ENCODE data around the gene C17orf113. TPM values are rescaled to one million over a fixed set of nuclear protein-coding genes. Genes with fewer than 3 reads are reported as not detected.

Gene C17orf113
- total RNA-seq, 4 donors from 2014 or later, result 0.37 to 4.1 (median 3.7) TPM; not detected in 1

DNA sequence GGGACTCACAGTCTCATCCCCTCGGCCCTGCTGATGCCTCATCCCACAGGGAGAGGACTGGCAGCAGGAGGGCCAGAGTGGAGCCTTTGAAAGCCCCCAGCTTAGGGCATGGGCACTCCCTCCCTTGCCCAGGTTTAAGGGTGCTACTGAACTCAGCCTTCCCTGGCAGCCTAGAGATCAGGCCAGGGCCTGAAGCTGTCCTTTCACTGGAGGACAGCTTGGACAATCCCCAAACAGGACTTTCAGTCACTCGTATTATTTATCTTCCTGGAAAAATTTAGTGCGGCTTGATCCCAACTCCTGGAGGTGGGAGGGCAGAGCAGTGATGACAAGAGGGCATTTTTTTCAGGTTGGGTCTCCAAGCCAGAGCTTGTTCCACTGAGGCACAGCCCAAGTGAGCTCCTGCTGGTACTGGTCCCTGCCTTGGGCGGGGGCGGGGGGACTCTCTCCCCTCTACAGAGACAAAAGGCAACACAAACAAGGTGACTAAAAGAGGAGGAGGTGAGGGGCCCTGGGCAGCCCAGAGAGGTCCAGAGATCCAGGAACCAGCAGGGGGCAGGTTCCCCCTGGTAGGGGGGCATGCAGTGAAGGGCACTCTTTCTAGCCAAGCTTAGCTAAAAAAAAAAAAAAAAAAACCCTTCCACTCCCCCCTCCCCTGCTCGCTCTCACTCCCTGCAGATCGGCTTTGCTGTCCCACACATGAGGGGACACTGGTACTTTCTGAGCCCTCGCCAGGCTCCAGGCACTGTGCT lies 46.1 kb upstream of the C17orf113 start:
- WGBS, 2 donors (ENCODE audit: low coverage in 1 of 2), result 68 to 83% methylated on average over 2 to 8 of the region's 8 CpGs
- Histone ChIP-seq H3K4me3 (no peak overlapping the region), H3K36me3 (no peaks in the 10 kb centered on the region), H3K4me1 (peaks cover 0 to 9% (median 8%) of the 10 kb centered on the region in 4 donors), H3K9me3 (no peaks in the 10 kb centered on the region), H3K27me3 (peaks cover 32% of the 10 kb centered on the region), H3K27ac (no peak overlapping the region)
- TF ChIP-seq EP300 (IDR thresholded peaks at IDR 0.05; ENCODE audit: low read depth), result no peak
- TF ChIP-seq, protein P1, sequence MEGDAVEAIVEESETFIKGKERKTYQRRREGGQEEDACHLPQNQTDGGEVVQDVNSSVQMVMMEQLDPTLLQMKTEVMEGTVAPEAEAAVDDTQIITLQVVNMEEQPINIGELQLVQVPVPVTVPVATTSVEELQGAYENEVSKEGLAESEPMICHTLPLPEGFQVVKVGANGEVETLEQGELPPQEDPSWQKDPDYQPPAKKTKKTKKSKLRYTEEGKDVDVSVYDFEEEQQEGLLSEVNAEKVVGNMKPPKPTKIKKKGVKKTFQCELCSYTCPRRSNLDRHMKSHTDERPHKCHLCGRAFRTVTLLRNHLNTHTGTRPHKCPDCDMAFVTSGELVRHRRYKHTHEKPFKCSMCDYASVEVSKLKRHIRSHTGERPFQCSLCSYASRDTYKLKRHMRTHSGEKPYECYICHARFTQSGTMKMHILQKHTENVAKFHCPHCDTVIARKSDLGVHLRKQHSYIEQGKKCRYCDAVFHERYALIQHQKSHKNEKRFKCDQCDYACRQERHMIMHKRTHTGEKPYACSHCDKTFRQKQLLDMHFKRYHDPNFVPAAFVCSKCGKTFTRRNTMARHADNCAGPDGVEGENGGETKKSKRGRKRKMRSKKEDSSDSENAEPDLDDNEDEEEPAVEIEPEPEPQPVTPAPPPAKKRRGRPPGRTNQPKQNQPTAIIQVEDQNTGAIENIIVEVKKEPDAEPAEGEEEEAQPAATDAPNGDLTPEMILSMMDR (IDR thresholded peaks at IDR 0.05), result no peak
- no peak for TF ChIP-seq POLR2AphosphoS5 (IDR thresholded peaks at IDR 0.05)
- no peak for TF ChIP-seq POLR2A (IDR thresholded peaks at IDR 0.05)
- in situ Hi-C loops (cut with MboI; ENCODE audit: low pct_ligation_motif_present in 1 of 4, low pct_unique_long_range_greater_than_20kb in 1 of 4, low sequenced_read_pairs in 3 of 4) (loop anchor here in 1 of 4 donors (25.0 kb wide), 1 partner anchor 359 kb away; the partner anchor contains the start of gene HAP1), intact Hi-C loops (cut with DNase I; ENCODE audit: low total_unique reads) (loop anchor here (5.0 kb wide), 1 partner anchor 69 kb away; no protein-coding TSS in a partner anchor)
- DNase-seq, result no peak

DNA sequence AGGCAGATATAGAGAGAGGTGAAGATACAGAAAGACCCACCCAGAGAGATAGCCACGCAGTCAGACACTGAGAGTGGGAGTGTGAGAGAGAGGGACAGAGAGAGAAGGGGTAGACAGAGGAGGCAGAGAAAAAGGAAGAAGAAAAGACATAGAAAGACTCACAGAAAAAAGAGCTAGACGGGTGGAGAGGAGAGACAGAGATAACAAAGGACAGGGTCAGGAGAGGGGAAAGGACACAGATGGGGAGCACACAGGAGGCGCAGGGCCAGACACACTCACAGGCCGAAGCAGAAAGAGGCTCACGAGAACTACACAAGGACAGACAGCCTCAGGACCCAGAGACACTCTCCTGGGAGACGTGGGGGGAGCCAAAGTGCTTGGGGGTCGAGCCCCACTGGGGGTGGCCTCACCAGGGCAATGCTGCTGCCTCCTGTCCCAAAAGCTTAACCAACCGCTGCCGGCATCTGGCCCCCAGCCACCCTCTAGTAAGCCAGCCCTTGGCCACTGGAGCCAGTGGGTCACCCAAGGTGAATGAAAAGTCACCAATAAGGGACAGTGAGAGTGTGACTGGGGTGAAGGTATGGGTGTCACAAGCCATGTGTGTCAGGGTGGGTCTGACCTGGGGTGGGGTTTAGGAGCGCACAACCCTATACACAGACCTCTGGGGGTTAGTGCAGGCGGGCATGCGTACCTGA lies 44.1 kb upstream of the C17orf113 start:
- intact Hi-C loops (cut with DNase I; ENCODE audit: low total_unique reads), result loop anchor here (5.0 kb wide), 2 partner anchors 67 to 1732 kb away; partner anchors contain the start of gene GJD3
- 84 to 93% methylated on average over 2 to 12 of the region's 12 CpGs for WGBS, 2 donors (ENCODE audit: low coverage in 1 of 2)
- H3K9me3 ChIP-seq, result no peaks in the 10 kb centered on the region
- in situ Hi-C loops (cut with MboI; ENCODE audit: low pct_ligation_motif_present in 1 of 4, low pct_unique_long_range_greater_than_20kb in 1 of 4, low sequenced_read_pairs in 3 of 4), result loop anchor here in 1 of 4 donors (25.0 kb wide), 1 partner anchor 357 kb away; the partner anchor contains the start of gene HAP1
- no peaks in the 10 kb centered on the region for H3K36me3 ChIP-seq
- H3K4me3 ChIP-seq, result no peak overlapping the region
- peaks cover 0 to 9% (median 8%) of the 10 kb centered on the region in 4 donors for H3K4me1 ChIP-seq
- H3K27me3 ChIP-seq, result peaks cover 34% of the 10 kb centered on the region
- DNase-seq, result no peak
- no peak overlapping the region for H3K27ac ChIP-seq
- TF ChIP-seq POLR2A (IDR thresholded peaks at IDR 0.05), result no peak
- TF ChIP-seq, protein P1 (IDR thresholded peaks at IDR 0.05), result no peak
- TF ChIP-seq POLR2AphosphoS5 (IDR thresholded peaks at IDR 0.05), result no peak
- TF ChIP-seq EP300 (IDR thresholded peaks at IDR 0.05; ENCODE audit: low read depth), result no peak

DNA sequence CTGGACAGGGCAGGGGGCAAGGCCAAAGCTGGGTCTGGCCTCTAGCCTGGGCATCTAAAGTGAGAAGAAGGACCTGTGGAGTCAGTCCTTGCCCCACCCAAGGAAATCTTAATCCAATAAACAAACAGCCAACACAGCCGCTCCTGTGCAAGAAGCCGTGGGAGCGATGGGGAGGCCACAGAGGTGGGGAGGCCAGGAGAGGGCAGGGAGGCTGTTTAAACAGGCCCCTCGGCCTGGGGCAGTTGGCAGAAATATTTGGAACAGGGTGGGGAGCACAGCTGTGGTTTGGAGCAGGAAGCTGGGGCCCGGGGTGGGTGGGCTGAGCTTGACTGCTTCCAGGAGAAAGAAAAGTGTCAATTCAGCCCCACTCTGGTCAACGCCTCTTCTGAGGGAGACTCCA lies 42.5 kb upstream of the C17orf113 start:
- 54 to 63% methylated on average over 3 to 6 of the region's 6 CpGs for WGBS, 2 donors (ENCODE audit: low coverage in 1 of 2)
- H3K27me3 ChIP-seq, result peaks cover 41% of the 10 kb centered on the region
- no peaks in the 10 kb centered on the region for H3K36me3 ChIP-seq
- H3K4me3 ChIP-seq, result no peak overlapping the region
- TF ChIP-seq POLR2AphosphoS5 (IDR thresholded peaks at IDR 0.05) (no peak), POLR2A (IDR thresholded peaks at IDR 0.05) (no peak), EP300 (IDR thresholded peaks at IDR 0.05; ENCODE audit: low read depth) (no peak)
- TF ChIP-seq, protein P1 (IDR thresholded peaks at IDR 0.05), result no peak
- intact Hi-C loops (cut with DNase I; ENCODE audit: low total_unique reads) (loop anchor here (5.0 kb wide), 1 partner anchor 1731 kb away; the partner anchor contains the start of gene GJD3), in situ Hi-C loops (cut with MboI; ENCODE audit: low pct_ligation_motif_present in 1 of 4, low pct_unique_long_range_greater_than_20kb in 1 of 4, low sequenced_read_pairs in 3 of 4) (loop anchor here in 1 of 4 donors (25.0 kb wide), 1 partner anchor 356 kb away; the partner anchor contains the start of gene HAP1)
- H3K9me3 ChIP-seq, result no peaks in the 10 kb centered on the region
- no peak for DNase-seq
- H3K27ac ChIP-seq, result no peak overlapping the region
- peaks cover 0 to 3% (median 2%) of the 10 kb centered on the region in 4 donors for H3K4me1 ChIP-seq
